AG09319 (cell line): ENCODE data around the gene TMEM125.

ENCODE experiments used
- DNase-seq: peaks from one replicate; pipeline ENCODE4 v3.0.0-alpha.2; 2010; ENCODE audit warnings: low read depth; ENCODE audit errors: extremely low read depth
- CTCF ChIP-seq: IDR thresholded peaks from 2 replicates; pipeline ENCODE4 v1.5.1; 2011; ENCODE audit warnings: low read depth, mild to moderate bottlenecking, inconsistent platforms, low read length, moderate library complexity

TMEM125 gene

GRCh38 chr1:43288058-43288784 is 18.4 kb downstream of the TMEM125 start:
- DNase-seq: no peak
- no peak for TF ChIP-seq CTCF

GRCh38 chr1:43288785-43289706 is 19.3 kb downstream of the TMEM125 start:
- TF ChIP-seq CTCF: no peak
- DNase-seq: no peak

GRCh38 chr1:43292216-43292615 is 22.4 kb downstream of the TMEM125 start:
- DNase-seq: no peak
- no peak for TF ChIP-seq CTCF

- DNase-seq: no peak
- no peak for TF ChIP-seq CTCF
Observed at GRCh38 chr1:43292679-43293078, 22.9 kb downstream of the TMEM125 start.

GRCh38 chr1:43293176-43293575 is 23.4 kb downstream of the TMEM125 start:
- DNase-seq: no peak
- no peak for TF ChIP-seq CTCF

GRCh38 chr1:43293896-43294760 is 24.3 kb downstream of the TMEM125 start:
- no peak for DNase-seq
- TF ChIP-seq CTCF: no peak
